Left renal cortex interstitium (tissue), 4 donors: ENCODE results near the gene FOLR1. TPM values are rescaled to one million over a fixed set of nuclear protein-coding genes. Genes with fewer than 3 reads are reported as not detected.

Experiments
- DNase-seq, 4 donors: peaks; one replicate each; pipeline ENCODE4 v3.0.0-alpha.2; 2013; ENCODE audit warnings: low read depth in 4 of 4, low spot score in 2 of 4, missing footprints in 1 of 4
- polyA plus RNA-seq, 4 donors: library from polyadenylated mRNA; unstranded; fragments of 120-200 nt; gene quantifications; one replicate each; pipeline ENCODE4 v1.2.1, GENCODE V29; 2013; ENCODE audit not compliant: insufficient read length in 4 of 4

FOLR1 gene
- polyA plus RNA-seq, 4 donors = 49.6 to 53.3 (median 51.3) TPM

- peak; percentile 81 to 95 (median 91) for DNase-seq
Observed at GRCh38 chr11:72222907-72223614, 31.1 kb downstream of the FOLR1 start.

DNA sequence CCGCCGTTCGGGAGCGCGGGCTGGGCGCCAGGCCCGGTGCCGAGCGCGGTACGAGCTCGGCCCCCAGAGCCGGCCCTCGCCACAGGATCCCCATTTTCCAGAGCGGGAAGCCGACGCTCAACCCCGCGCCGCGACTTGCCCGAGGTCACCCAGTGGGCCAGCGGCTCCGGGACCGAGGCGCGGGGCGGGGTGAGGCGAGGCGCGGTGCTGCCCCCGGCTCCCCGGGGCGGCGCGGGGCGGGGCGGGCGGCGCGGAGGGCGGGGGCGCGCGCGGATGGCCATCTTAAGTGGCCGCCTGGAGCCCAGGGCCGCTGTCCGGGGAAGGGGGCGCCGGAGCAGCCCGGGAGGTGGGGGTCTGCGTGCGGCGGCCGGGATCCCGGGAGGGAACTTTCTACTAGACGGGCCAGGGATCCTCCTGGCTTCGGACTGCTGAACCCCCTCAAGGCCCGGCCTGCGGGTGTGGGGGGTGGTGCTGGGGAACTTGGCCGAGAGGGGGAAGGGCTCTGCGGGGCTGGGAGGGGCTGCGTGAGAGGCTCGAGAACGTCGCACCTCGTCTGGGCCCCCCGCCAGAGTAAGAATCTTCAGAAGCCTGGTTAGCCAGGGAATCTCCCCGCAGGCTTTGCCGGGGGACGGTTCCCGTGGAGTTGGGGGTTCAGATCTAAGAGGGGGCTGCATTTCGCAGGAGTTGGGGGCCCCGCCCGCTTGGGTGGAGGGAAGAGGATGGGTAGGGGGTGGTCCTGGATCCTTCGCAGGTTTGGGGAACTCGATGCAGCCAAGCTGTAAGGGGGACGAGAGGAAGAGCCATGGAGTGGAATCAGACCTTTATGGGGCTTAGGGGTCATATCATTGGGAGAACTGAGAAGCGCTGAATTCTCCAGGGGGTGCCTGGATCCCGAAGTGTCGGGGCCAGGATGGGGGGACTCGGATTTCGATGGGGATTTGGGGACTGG, 31.9 kb downstream of the FOLR1 start:
- peak in 3 of 4 donors; percentile 60 to 67 (median 63) for DNase-seq

GRCh38 chr11:72224564-72225410, 32.8 kb downstream of the FOLR1 start, which contains the start of gene INPPL1:
Gene INPPL1, plus strand, starts transcription at chr11:72224767. Its CDS starts 218 bp downstream, at chr11:72224985.
- no peak for DNase-seq

GRCh38 chr11:72225411-72225951, 33.5 kb downstream of the FOLR1 start:
- no peak for DNase-seq

DNA sequence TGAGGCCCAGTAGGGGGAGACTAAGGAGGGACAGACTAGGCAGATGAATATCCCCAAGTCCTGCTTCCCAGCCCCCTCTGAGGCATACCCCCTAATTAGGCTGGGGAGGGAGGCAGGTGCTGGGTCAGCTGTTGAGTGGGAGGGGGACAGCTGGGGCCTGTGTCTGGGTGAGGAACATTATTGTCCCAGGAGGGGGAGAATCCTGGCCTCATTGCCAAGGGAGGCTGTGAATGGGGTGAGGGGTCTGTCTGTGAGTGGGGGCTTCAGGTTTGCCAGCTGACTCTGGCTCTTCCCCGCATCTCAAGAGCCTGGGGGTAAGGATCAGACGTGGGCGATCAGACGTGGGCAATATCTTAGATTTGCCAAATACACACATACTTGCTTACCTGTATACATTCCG, 34.8 kb downstream of the FOLR1 start:
- DNase-seq = no peak

DNA sequence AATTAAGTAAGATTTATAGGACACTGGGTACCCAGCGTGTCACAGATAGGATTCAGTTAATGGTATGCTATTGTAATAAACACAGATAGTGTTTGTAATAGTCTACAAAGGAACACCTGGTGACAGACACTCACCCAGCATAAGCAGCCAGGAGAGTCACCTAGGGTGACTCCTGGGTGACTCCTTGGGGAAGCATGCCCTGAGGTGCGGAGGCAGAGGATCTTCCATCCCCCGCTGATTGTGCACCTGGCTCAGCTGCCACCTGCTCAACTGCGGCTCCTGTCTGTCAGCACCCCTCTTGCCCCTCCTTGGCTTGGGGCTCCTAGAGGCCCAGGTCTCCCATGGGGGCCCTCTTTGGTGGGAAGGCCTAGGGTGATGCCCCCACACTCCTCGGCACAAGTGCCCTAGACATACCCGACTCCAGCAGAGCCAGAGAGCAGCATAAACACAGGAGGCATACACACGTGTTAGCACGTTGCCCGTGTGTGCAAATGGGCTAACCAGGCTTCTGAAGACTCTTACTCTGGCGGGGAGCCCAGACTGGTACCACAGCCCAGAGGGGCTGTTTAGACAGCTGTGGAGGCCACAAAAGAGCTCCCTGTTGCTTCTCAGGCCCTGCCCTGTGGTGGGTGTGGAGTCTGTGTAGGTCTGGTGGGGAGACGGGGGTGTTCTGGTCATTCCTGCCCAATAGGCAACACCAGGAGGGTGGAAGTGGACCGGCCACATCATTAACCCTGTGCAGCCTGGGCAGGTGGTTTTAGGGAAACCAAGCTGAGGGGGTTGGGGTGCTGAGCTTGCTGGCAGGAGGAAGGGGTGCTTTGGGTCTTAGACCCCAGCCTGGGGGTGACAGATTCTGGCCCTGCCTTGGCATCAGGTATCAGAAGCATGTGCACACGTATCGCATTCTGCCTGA, 35.6 kb downstream of the FOLR1 start:
- no peak for DNase-seq

- DNase-seq = no peak
Observed at GRCh38 chr11:72228229-72228843, 36.4 kb downstream of the FOLR1 start.

DNA sequence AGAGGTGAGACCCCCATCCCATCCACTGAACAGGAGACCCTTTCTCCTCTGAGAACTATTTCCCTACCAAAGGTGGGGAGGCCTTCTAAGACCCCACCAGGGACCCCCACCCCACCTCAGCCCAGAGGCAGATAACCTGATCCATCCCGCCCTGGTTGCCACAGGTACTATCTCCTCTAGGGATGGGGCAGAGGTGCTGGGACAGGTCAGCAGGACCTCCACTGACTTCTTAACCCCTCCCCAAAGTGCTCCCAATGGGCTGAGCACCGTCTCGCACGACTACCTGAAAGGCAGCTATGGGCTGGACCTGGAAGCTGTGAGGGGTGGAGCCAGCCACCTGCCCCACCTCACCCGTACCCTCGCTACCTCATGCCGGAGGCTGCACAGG, 36.9 kb downstream of the FOLR1 start:
- DNase-seq = no peak

GRCh38 chr11:72229336-72229924, 37.5 kb downstream of the FOLR1 start:
- DNase-seq = no peak

DNA sequence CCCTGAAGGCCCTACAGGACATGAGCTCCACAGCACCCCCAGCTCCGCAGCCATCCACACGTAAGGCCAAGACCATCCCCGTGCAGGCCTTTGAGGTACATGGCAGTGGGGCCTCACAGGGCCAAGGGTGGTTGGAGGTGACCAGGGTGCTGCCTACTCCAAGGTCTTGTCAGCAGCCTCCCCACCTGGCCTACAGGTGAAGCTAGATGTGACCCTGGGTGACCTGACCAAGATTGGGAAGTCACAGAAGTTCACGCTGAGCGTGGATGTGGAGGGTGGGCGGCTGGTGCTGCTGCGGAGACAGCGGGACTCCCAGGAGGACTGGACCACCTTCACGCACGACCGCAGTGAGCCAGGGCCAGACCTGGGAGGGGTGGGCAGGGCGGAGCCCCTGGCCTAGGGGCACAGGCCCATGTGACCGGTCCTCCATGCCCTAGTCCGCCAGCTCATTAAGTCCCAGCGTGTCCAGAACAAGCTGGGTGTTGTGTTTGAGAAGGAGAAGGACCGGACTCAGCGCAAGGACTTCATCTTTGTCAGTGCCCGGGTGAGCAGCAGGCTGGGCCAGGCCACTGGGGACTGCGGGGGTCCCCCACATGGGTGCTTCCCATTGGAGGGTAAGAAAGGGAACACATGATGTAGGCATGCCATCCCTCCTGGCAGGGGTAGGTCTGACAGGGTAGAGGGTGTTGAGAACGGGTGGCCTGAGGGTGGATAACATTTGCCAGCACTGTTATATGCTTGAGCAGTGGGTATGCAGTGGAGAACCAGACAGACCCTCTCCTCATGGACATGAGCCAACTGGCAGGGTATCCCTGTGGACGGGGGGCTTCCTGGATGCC, 38.2 kb downstream of the FOLR1 start:
- DNase-seq = no peak

DNA sequence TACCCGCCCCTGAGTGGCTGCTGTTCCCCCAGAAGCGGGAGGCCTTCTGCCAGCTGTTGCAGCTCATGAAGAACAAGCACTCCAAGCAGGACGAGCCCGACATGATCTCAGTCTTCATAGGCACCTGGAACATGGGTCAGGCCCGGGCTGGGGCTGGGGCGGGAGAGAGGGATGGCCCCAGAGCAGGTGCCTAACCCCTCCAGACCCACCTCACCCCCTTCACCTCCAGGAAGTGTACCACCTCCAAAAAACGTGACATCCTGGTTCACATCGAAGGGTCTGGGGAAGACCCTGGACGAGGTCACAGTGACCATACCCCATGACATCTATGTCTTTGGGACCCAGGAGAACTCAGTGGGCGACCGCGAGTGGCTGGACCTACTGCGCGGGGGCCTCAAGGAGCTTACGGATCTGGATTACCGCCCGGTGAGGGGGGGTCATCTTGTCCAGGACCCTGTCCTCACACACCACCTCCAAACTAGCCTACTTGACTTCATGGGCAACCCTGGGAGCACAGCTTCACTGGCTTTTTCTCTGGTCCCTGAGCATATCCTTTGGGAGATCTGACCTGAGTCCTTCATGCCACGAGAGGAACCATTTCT, 38.9 kb downstream of the FOLR1 start:
- no peak for DNase-seq

DNA sequence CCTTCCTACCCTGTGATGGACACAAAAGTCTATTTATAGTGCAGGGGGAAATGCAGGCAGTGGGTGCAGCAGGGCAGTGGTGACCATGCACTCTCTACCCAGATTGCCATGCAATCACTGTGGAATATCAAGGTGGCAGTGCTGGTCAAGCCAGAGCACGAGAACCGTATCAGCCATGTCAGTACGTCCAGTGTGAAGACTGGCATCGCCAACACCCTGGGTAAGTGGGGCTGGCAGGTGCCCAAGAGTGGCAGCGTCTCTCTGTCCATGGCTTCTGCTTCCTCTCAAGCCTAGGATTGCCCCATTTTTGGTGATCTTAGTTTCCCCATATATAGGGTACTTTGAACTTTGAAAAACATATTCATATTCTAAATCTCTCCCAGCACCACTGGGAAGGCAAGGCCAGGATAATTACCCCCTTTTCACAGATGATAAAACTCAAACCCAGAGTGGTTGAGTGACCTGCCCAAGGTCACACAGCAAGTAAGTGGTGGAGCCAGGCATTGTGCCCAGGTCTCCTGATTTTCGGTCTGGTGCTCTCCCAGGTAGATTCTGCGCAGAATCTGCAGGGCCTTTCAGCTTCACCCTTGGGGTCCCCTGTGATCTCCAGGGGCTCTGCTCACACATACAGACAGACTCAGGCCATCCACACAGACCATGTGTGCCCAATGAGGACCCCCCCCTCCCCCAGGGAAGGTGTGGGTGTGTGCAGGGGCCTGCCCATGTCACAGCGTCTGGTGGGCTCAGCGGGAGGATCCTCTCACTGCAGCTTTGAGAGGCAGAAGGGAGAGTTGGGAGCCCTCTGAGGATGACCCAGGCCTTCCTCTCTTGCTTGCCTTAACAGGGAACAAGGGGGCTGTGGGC, 39.7 kb downstream of the FOLR1 start:
- DNase-seq = no peak

DNA sequence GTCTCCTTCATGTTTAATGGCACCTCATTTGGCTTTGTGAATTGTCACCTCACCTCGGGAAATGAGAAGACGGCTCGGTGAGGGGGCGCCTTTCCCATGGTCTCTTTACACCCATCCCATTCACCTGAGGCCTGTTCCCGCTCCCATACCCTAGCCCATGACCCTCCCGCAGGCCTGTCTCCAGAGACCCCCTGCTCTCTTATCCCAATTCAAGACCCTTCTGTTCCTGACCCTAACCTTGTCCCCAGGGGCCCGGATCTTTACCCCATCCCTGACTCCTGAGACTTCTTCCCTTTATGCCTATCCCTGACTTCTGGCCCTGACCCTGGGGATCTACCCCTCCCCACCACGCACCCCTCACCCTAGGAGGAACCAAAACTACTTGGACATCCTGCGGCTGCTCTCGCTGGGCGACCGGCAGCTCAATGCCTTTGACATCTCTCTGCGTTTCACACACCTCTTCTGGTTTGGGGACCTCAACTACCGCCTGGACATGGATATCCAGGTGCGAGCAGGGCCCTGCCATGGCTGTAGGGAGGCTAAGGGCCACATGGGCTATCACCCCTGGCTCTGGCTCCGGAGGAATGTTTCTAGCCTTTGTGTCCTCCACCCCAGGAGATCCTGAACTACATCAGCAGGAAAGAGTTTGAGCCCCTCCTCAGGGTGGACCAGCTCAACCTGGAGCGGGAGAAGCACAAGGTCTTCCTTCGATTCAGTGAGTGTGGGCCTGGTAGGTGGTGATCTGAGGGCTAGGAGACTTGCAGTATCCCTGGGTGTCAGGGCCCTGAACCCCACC, 40.5 kb downstream of the FOLR1 start:
- DNase-seq = no peak

DNA sequence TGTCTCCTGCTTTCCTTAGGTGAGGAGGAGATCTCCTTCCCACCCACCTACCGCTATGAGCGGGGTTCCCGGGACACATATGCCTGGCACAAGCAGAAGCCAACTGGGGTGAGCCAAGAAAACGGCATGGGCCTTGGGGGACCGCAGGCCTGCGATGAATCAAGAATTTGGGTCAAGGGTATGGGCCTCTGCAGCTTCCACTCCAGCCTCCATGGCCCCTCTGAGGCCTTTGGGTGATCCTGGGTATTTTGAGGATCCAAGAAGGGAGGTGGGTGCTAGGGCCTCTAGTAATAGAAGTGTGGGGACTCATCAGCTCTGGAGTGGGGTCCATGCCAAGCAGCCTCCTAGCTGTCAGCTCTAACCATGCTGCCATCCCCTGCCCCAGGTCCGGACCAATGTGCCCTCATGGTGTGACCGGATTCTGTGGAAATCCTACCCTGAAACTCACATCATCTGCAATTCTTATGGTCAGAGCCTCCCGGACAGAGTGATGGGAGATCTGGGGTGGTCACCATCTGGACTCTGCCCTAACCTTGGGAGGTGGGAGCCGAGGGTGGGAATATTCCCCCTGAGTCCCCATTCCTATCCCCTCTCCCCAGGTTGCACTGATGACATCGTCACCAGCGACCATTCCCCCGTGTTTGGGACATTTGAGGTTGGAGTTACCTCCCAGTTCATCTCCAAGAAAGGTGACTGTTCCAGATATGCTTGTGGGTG, 41.3 kb downstream of the FOLR1 start:
- DNase-seq = no peak
